ENCODE results near the gene MPO. TPM values are rescaled to one million over a fixed set of nuclear protein-coding genes. Genes with fewer than 3 reads are reported as not detected.

The MPO gene
- polyA plus RNA-seq, 1 donor: 0.79 TPM

GRCh38 chr17:58285422-58285810 lies 4.7 kb upstream of the MPO start:
- Histone ChIP-seq H3K4me1 (ENCODE audit: control insufficient read depth, insufficient read depth, low read length) (no peaks in the 10 kb centered on the region), H3K27me3 (ENCODE audit: control insufficient read depth, insufficient read depth, low read length) (peaks cover 21% of the 10 kb centered on the region), H3K4me3 (ENCODE audit: low read length) (no peak overlapping the region), H3K9me3 (ENCODE audit: control insufficient read depth, low read depth, low read length) (no peaks in the 10 kb centered on the region), H3K36me3 (ENCODE audit: control insufficient read depth, insufficient read depth, low read length) (no peaks in the 10 kb centered on the region), H3K27ac (ENCODE audit: low read length) (no peak overlapping the region)
- 100% methylated on average over 1 of the region's 3 CpGs for WGBS (ENCODE audit: insufficient coverage, low lambda C conversion rate)
- DNase-seq: no peak

GRCh38 chr17:58284613-58285421 lies 4.1 kb upstream of the MPO start:
- Histone ChIP-seq H3K36me3 (ENCODE audit: control insufficient read depth, insufficient read depth, low read length) (no peaks in the 10 kb centered on the region), H3K9me3 (ENCODE audit: control insufficient read depth, low read depth, low read length) (no peaks in the 10 kb centered on the region), H3K27ac (ENCODE audit: low read length) (no peak overlapping the region), H3K4me3 (ENCODE audit: low read length) (no peak overlapping the region), H3K4me1 (ENCODE audit: control insufficient read depth, insufficient read depth, low read length) (no peaks in the 10 kb centered on the region), H3K27me3 (ENCODE audit: control insufficient read depth, insufficient read depth, low read length) (peaks cover 27% of the 10 kb centered on the region)
- WGBS (ENCODE audit: insufficient coverage, low lambda C conversion rate): no CpG with 5 or more reads among the region's 6 CpGs
- no peak for DNase-seq

DNA sequence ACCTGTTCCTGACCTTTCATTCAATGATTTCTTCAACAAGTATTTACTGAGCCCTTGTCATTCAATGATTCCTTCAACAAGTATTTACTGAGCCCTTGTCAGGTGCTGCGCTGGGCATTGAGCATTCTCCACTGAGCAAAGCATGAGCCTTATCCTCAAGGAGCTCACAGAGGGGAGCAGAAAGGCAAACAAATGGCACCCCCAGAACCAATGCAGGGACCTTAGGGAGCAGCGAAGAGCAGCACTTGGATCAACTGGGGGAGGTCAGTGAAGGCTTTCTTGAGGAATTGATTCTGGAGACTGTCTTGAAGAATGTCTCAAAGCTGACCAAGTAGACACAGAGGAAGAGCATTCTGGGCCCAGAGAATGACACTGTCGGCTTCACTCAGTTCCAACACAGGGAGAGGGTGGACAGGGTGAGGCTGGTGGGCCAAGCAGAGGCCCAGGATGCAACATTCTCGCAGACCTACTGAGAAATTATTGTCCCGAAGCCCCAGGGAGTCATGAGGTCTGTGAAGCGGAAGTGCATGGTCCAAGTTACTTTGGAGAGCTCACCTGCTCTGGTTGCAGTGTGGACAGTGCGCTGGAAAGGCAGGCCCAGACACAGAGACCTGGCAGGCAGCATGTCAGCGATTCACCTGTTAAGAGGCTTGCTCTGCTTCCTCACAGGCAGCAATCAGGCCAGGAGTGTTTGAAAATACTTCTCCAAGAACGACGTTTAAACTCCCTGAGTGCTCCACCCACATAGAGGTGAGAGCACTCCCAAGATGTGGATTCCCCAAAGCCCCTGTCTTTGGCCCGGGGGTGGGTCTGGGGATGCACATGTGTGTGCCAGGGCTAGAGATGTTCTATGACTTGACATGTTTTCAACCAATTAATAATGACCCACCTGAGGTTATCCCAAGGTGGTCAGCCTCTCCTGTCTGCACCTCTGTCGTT lies 3.2 kb upstream of the MPO start:
- Histone ChIP-seq H3K4me1 (ENCODE audit: control insufficient read depth, insufficient read depth, low read length) (no peaks in the 10 kb centered on the region), H3K36me3 (ENCODE audit: control insufficient read depth, insufficient read depth, low read length) (no peaks in the 10 kb centered on the region), H3K27ac (ENCODE audit: low read length) (no peak overlapping the region), H3K9me3 (ENCODE audit: control insufficient read depth, low read depth, low read length) (no peaks in the 10 kb centered on the region), H3K4me3 (ENCODE audit: low read length) (no peak overlapping the region), H3K27me3 (ENCODE audit: control insufficient read depth, insufficient read depth, low read length) (peaks cover 36% of the 10 kb centered on the region)
- no peak for DNase-seq
- WGBS (ENCODE audit: insufficient coverage, low lambda C conversion rate): no CpG with 5 or more reads among the region's 12 CpGs

GRCh38 chr17:58282442-58282841 lies 1.7 kb upstream of the MPO start:
- Histone ChIP-seq H3K36me3 (ENCODE audit: control insufficient read depth, insufficient read depth, low read length) (no peaks in the 10 kb centered on the region), H3K9me3 (ENCODE audit: control insufficient read depth, low read depth, low read length) (no peaks in the 10 kb centered on the region), H3K4me3 (ENCODE audit: low read length) (no peak overlapping the region), H3K27ac (ENCODE audit: low read length) (no peak overlapping the region), H3K4me1 (ENCODE audit: control insufficient read depth, insufficient read depth, low read length) (no peaks in the 10 kb centered on the region), H3K27me3 (ENCODE audit: control insufficient read depth, insufficient read depth, low read length) (peaks cover 49% of the 10 kb centered on the region)
- WGBS (ENCODE audit: insufficient coverage, low lambda C conversion rate): no CpG with 5 or more reads among the region's 6 CpGs
- DNase-seq: no peak

GRCh38 chr17:58281511-58282011 lies 826 bp upstream of the MPO start:
- Histone ChIP-seq H3K36me3 (ENCODE audit: control insufficient read depth, insufficient read depth, low read length) (no peaks in the 10 kb centered on the region), H3K27me3 (ENCODE audit: control insufficient read depth, insufficient read depth, low read length) (peaks cover 52% of the 10 kb centered on the region), H3K4me3 (ENCODE audit: low read length) (no peak overlapping the region), H3K9me3 (ENCODE audit: control insufficient read depth, low read depth, low read length) (no peaks in the 10 kb centered on the region), H3K4me1 (ENCODE audit: control insufficient read depth, insufficient read depth, low read length) (no peaks in the 10 kb centered on the region), H3K27ac (ENCODE audit: low read length) (no peak overlapping the region)
- no peak for DNase-seq
- WGBS (ENCODE audit: insufficient coverage, low lambda C conversion rate): no CpG with 5 or more reads among the region's 2 CpGs

- Histone ChIP-seq H3K36me3 (ENCODE audit: control insufficient read depth, insufficient read depth, low read length) (no peaks in the 10 kb centered on the region), H3K27me3 (ENCODE audit: control insufficient read depth, insufficient read depth, low read length) (peaks cover 55% of the 10 kb centered on the region), H3K4me3 (ENCODE audit: low read length) (no peak overlapping the region), H3K27ac (ENCODE audit: low read length) (no peak overlapping the region), H3K4me1 (ENCODE audit: control insufficient read depth, insufficient read depth, low read length) (no peaks in the 10 kb centered on the region), H3K9me3 (ENCODE audit: control insufficient read depth, low read depth, low read length) (no peaks in the 10 kb centered on the region)
- DNase-seq: no peak
- no CpG with 5 or more reads among the region's 16 CpGs for WGBS (ENCODE audit: insufficient coverage, low lambda C conversion rate)
These were observed 827 bp downstream of the MPO start for GRCh38 chr17:58279736-58280479.

- Histone ChIP-seq H3K27me3 (ENCODE audit: control insufficient read depth, insufficient read depth, low read length) (peaks cover 55% of the 10 kb centered on the region), H3K36me3 (ENCODE audit: control insufficient read depth, insufficient read depth, low read length) (no peaks in the 10 kb centered on the region), H3K9me3 (ENCODE audit: control insufficient read depth, low read depth, low read length) (no peaks in the 10 kb centered on the region), H3K27ac (ENCODE audit: low read length) (no peak overlapping the region), H3K4me1 (ENCODE audit: control insufficient read depth, insufficient read depth, low read length) (no peaks in the 10 kb centered on the region), H3K4me3 (ENCODE audit: low read length) (no peak overlapping the region)
- WGBS (ENCODE audit: insufficient coverage, low lambda C conversion rate): no CpG with 5 or more reads among the region's 60 CpGs
- DNase-seq: peak; percentile 66 to 72
These were observed 1.6 kb downstream of the MPO start for GRCh38 chr17:58279016-58279711.

DNA sequence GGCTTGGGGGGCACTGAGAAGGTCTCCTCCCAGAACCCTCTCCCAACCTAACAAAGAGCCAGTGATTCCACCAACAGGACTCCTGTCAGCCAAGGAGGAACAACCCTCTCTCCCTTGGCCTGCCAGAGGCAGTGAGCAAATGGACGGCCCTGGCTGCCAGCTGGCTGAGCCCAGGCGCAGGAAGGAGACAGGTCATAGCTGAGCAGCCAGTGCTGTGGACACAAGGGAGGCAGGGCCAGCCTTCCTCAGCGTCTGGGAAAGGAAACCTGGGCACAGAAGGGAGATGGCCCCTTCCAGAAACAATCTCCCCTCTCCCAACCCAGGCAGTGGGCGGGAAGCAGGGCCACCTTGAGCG lies 2.1 kb downstream of the MPO start:
- no CpG with 5 or more reads among the region's 5 CpGs for WGBS (ENCODE audit: insufficient coverage, low lambda C conversion rate)
- no peak for DNase-seq
- H3K4me3 ChIP-seq (ENCODE audit: low read length): no peak overlapping the region
- peaks cover 52% of the 10 kb centered on the region for H3K27me3 ChIP-seq (ENCODE audit: control insufficient read depth, insufficient read depth, low read length)
- no peaks in the 10 kb centered on the region for H3K36me3 ChIP-seq (ENCODE audit: control insufficient read depth, insufficient read depth, low read length)
- no peaks in the 10 kb centered on the region for H3K9me3 ChIP-seq (ENCODE audit: control insufficient read depth, low read depth, low read length)
- H3K4me1 ChIP-seq (ENCODE audit: control insufficient read depth, insufficient read depth, low read length): no peaks in the 10 kb centered on the region
- no peak overlapping the region for H3K27ac ChIP-seq (ENCODE audit: low read length)

DNA sequence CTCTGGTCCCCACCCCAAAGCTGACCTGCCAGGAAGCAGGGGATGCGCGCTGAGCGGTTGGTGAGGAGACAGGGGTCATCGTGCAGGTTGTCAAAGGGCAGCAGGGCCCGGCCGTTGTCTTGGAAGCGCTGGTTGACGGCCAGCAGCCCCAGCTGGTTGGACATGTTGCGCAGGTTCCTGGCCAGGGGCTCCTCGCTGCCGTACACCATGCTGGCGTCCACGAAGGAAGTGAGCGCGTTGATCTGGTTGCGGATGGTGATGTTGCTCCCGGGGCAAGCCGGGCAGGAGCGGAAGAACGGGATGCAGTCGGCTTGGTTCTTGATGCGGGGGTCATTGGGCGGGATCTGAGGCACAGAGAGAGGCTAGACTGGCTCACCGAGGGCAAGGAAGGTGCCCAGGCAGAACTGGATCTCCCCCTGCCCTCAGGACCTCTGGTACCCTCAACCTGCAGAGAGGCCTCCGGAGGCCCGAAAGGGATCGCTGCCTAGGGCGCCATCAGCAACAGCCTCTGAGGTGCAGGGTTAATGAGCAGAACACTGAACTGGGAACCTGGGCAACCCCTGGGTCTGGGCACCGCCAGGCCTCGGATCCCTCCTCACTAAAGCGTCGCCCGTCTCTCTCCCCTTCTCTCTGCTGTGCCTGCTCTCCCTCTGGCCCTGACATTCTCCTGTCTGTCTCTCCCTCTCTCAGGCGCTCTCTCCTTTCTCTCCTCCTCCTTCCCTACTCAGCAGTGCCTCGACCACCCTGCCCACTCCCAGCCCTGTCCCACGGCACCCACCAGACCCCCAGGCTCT lies 2.7 kb downstream of the MPO start:
- WGBS (ENCODE audit: insufficient coverage, low lambda C conversion rate): no CpG with 5 or more reads among the region's 36 CpGs
- H3K4me3 ChIP-seq (ENCODE audit: low read length): no peak overlapping the region
- H3K27me3 ChIP-seq (ENCODE audit: control insufficient read depth, insufficient read depth, low read length): peaks cover 47% of the 10 kb centered on the region
- no peak overlapping the region for H3K27ac ChIP-seq (ENCODE audit: low read length)
- no peaks in the 10 kb centered on the region for H3K4me1 ChIP-seq (ENCODE audit: control insufficient read depth, insufficient read depth, low read length)
- no peaks in the 10 kb centered on the region for H3K9me3 ChIP-seq (ENCODE audit: control insufficient read depth, low read depth, low read length)
- H3K36me3 ChIP-seq (ENCODE audit: control insufficient read depth, insufficient read depth, low read length): no peaks in the 10 kb centered on the region
- no peak for DNase-seq

All from large intestine (tissue), 3 donors.